ENCODE measurements around the gene KRTAP9-7.
"Not testable (repeated sequence)": the region's sequence is repeated elsewhere in the genome, so short reads cannot be mapped to it uniquely, and the experiment has no call there.

The KRTAP9-7 gene

DNA sequence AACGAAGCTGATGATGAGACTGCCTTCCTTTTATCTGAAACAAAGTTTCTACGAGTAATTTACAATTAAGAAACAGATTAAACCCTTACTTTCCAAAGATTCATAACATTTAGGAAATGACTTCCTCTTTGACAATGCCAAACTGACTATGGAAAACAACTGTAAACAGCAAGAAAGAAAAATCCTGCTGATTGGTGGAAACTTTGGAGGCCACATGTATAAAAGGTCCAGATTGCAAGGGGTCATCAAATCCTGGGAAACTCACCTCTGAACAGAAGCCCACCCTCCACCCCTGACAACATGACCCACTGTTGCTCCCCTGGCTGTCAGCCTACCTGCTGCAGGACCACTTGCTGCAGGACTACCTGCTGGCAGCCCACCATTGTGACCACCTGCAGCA is 10.4 kb upstream of the KRTAP9-7 start, which contains the start of gene KRTAP9-6:
Gene KRTAP9-6, plus strand, starts transcription at position 301 of the 400 bp plus-strand sequence. Its CDS starts 0 bp downstream, at position 301.
- TF ChIP-seq, protein P1, sequence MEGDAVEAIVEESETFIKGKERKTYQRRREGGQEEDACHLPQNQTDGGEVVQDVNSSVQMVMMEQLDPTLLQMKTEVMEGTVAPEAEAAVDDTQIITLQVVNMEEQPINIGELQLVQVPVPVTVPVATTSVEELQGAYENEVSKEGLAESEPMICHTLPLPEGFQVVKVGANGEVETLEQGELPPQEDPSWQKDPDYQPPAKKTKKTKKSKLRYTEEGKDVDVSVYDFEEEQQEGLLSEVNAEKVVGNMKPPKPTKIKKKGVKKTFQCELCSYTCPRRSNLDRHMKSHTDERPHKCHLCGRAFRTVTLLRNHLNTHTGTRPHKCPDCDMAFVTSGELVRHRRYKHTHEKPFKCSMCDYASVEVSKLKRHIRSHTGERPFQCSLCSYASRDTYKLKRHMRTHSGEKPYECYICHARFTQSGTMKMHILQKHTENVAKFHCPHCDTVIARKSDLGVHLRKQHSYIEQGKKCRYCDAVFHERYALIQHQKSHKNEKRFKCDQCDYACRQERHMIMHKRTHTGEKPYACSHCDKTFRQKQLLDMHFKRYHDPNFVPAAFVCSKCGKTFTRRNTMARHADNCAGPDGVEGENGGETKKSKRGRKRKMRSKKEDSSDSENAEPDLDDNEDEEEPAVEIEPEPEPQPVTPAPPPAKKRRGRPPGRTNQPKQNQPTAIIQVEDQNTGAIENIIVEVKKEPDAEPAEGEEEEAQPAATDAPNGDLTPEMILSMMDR (IDR thresholded peaks at IDR 0.05; ENCODE audit: control extremely low read depth, extremely low read depth, low read depth, missing control alignments) = no peak
- no peak for DNase-seq (ENCODE audit: extremely low spot score)
- ChIA-PET CTCF (interaction anchor here (1.4 kb wide), 1 partner anchor 12 kb away, joined by 3 read pairs; no protein-coding TSS in a partner anchor), POLR2A (no interaction called here)

DNA sequence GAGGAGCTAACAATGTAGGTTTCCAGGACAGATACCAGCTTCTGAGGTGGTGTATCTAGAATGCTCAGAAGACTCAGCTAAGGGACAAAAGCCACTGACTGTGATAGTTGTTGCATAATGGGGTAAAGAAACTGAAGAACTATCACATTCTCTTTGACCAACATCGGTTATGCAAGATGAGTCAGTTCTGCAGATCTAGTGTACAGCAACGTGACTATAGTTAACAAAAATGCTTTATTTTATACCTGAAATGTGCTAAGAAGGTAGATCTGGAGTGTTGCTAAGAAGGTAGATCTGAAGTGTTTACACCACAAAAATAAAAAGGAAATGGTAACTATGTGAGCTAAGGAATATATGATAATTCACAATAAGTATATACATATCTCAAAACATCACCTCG is 7.8 kb upstream of the KRTAP9-7 start:
- CTCF ChIA-PET = no interaction called here
- POLR2A ChIA-PET = no interaction called here
- TF ChIP-seq, protein P1 (IDR thresholded peaks at IDR 0.05; ENCODE audit: control extremely low read depth, extremely low read depth, low read depth, missing control alignments) = no peak
- no peak for DNase-seq (ENCODE audit: extremely low spot score)

- DNase-seq (ENCODE audit: extremely low spot score); POLR2A ChIA-PET; CTCF ChIA-PET: not testable (repeated sequence)
These were observed 4.2 kb upstream of the KRTAP9-7 start for GRCh38 chr17:41271323-41271722.

DNA sequence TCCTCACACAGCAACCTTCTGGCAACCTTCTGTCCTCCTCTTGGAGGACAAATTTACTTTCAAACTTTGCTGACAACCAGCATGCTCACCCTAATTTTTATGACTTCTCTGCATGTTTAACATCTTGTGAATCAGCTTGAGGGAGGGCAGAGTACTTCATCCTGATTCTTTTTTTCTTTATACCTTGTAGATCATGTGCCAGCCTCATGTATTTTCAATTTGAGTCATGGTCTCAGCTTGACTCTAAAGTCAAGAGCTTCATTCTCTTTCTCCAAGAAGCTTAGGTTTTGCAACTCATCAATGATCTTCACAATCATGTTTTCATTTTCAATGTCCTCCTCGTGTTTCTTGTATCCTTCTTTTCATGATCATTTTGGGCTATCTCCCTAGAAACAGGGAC is 3.6 kb upstream of the KRTAP9-7 start:
- POLR2A ChIA-PET = no interaction called here
- no peak for DNase-seq (ENCODE audit: extremely low spot score)

DNA sequence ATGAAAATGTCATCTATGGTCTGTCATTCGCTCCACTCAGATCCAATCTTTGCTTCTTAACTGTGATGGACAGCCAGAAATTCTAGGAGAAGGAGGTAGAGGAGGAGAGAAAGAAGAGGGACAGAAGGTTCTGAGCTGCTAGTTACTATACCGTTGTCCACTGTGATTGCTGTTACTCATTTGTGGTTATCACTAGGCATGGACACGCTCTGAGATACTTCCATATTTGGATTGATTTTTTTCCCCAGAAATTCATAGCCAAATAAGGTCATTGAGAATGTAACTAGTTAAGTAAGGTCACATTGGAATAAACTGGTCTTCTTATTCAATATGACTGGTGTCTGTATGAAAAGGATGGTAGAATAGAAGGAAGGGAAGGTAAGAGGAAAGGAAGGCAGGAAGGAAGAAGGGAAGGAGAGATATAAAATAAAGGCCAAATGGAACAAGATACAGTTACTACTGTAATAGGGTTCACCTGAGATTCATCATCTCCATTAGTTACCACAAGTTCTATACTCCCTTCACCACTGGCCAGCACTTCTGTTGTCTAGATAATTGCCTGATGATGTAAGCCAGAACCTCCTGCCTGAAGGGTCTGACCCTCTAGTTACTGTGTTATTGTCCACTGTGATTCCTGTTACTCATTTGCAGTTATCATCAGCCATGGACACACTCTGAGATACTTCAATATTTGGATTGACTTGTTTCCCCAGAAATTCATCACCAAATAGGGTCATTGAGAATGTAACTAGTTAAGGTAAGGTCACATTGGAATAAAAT is 2.9 kb downstream of the KRTAP9-7 start:
- ChIA-PET POLR2A (no interaction called here), CTCF (interaction anchor here (1.5 kb wide), 1 partner anchor 15 kb away, joined by 3 read pairs; no protein-coding TSS in a partner anchor)
- TF ChIP-seq, protein P1 (IDR thresholded peaks at IDR 0.05; ENCODE audit: control extremely low read depth, extremely low read depth, low read depth, missing control alignments) = no peak
- no peak for DNase-seq (ENCODE audit: extremely low spot score)

More for the DNA sequence above, 3.6 kb upstream of the KRTAP9-7 start:
- TF ChIP-seq, protein P1 (IDR thresholded peaks at IDR 0.05; ENCODE audit: control extremely low read depth, extremely low read depth, low read depth, missing control alignments) = no peak
- CTCF ChIA-PET = no interaction called here

- no peak for DNase-seq (ENCODE audit: extremely low spot score)
- TF ChIP-seq, protein P1 (IDR thresholded peaks at IDR 0.05; ENCODE audit: control extremely low read depth, extremely low read depth, low read depth, missing control alignments) = no peak
- POLR2A ChIA-PET = no interaction called here
- CTCF ChIA-PET = no interaction called here
These were observed 8.5 kb downstream of the KRTAP9-7 start for GRCh38 chr17:41284043-41284442.

- ChIA-PET CTCF (no interaction called here), POLR2A (no interaction called here)
- TF ChIP-seq, protein P1 (IDR thresholded peaks at IDR 0.05; ENCODE audit: control extremely low read depth, extremely low read depth, low read depth, missing control alignments) = no peak
- no peak for DNase-seq (ENCODE audit: extremely low spot score)
These were observed 9.0 kb downstream of the KRTAP9-7 start for GRCh38 chr17:41284546-41284945.

Data from GM10248 (cell line).